ENCODE results near the gene LAMTOR1.

Gene LAMTOR1

GRCh38 chr11:72116019-72116755, 13.1 kb upstream of the LAMTOR1 start:
- no peak for FAIRE-seq

- no peak for FAIRE-seq
Measured at GRCh38 chr11:72114570-72114969, 11.5 kb upstream of the LAMTOR1 start.

- no peak for FAIRE-seq
Measured at GRCh38 chr11:72112978-72113808, 10.1 kb upstream of the LAMTOR1 start.

GRCh38 chr11:72112143-72112977, 9.3 kb upstream of the LAMTOR1 start, which contains the start of gene ANAPC15:
Gene ANAPC15 (minus strand): TSS chr11:72112695. CDS start chr11:72111276, 1,419 bp downstream.
- peak; percentile 98 for FAIRE-seq

GRCh38 chr11:72111300-72112142, 8.4 kb upstream of the LAMTOR1 start:
- no peak for FAIRE-seq

GRCh38 chr11:72105888-72106287, 2.8 kb upstream of the LAMTOR1 start, which contains the start of gene TOMT:
Gene TOMT (plus strand): TSS chr11:72105924. CDS start chr11:72105952, 28 bp downstream.
- FAIRE-seq, result no peak

- no peak for FAIRE-seq
Measured at GRCh38 chr11:72103754-72104167, 664 bp upstream of the LAMTOR1 start.

- FAIRE-seq, result no peak
Measured at GRCh38 chr11:72102631-72102945, 509 bp downstream of the LAMTOR1 start.

GRCh38 chr11:72102162-72102561, 935 bp downstream of the LAMTOR1 start:
- no peak for FAIRE-seq

GRCh38 chr11:72100462-72100861, 2.6 kb downstream of the LAMTOR1 start:
- FAIRE-seq, result no peak

- FAIRE-seq, result no peak
Measured at GRCh38 chr11:72100009-72100408, 3.1 kb downstream of the LAMTOR1 start.

- FAIRE-seq, result no peak
Measured at GRCh38 chr11:72098741-72099140, 4.4 kb downstream of the LAMTOR1 start.

GRCh38 chr11:72091292-72091691, 11.8 kb downstream of the LAMTOR1 start:
- no peak for FAIRE-seq

- no peak for FAIRE-seq
Measured at GRCh38 chr11:72088076-72088808, 14.9 kb downstream of the LAMTOR1 start.

GRCh38 chr11:72085621-72086351, 17.3 kb downstream of the LAMTOR1 start:
- no peak for FAIRE-seq

GRCh38 chr11:72084965-72085364, 18.1 kb downstream of the LAMTOR1 start:
- FAIRE-seq, result no peak

GRCh38 chr11:72084076-72084475, 19.0 kb downstream of the LAMTOR1 start:
- FAIRE-seq, result no peak

- FAIRE-seq, result no peak
Measured at GRCh38 chr11:72083414-72083813, 19.7 kb downstream of the LAMTOR1 start.

GRCh38 chr11:72081821-72082453, 21.2 kb downstream of the LAMTOR1 start:
- FAIRE-seq, result no peak

- FAIRE-seq, result no peak
Measured at GRCh38 chr11:72081184-72081644, 21.9 kb downstream of the LAMTOR1 start.

Data from endometrium (tissue), 2 donors.